Stimulated activated CD8-positive, alpha-beta memory T cell treated with anti-CD3 and anti-CD28 coated beads, Interleukin-12 subunit alpha, Interleukin-12 subunit beta, amount 100 ng/mL, for 1 hour (primary cell): ENCODE results near the gene CHRFAM7A.
"Not testable (repeated sequence)": the region's sequence is repeated elsewhere in the genome, so short reads cannot be mapped to it uniquely, and the experiment has no call there.

Experiments
- DNase-seq: peaks from one replicate; pipeline ENCODE4 v3.0.0-alpha.2; 2020; ENCODE audit warnings: low read depth

CHRFAM7A gene

DNA sequence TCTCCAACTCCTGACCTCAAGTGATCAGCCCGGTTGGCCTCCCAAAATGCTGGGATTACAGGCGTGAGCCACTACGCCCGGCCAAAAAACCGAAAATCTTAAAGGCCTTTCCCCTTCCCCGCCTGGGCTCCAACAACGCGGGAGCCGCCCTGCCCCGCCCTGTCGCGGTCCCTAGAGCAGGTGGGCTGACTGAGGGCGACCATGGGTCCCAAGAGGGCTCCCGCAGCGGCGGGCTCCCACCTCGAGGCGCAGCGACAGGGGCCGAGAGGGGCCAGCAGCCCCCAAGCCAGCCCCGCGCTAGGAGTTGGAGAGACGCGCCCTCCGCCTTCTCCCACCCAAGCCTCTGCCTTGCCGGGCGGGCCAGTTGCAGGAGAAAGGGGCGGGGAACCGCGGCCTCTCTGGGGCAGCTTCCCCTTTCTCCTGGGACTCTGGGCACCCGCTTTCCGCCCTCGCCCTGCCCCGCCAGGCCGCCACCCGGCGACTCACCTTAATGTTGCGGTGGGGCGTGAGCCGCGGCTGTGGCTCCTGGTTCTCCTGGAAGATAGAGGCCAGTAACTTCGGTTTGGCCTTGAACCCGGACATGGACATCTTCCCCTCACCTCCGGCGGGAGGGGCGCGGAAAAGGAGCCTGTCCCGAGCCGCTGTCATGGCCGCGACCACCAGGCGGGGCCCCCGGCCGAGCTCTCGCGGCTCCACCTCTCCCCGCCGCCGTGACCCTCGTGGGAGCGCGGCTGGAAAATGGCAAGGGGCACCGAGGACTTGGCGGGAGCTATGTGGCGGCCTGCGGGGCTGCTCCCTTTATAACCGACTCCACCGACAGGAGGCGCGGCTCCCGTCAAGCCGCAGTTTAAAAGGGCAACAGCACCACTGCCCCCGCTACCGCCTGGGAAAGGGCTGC is at the start of gene CHRFAM7A:
TSS of gene CHRFAM7A (minus strand) at position 775 of the 898 bp plus-strand sequence. CDS start 10,189 bp downstream, outside the sequence.
- not testable (repeated sequence) for DNase-seq

DNA sequence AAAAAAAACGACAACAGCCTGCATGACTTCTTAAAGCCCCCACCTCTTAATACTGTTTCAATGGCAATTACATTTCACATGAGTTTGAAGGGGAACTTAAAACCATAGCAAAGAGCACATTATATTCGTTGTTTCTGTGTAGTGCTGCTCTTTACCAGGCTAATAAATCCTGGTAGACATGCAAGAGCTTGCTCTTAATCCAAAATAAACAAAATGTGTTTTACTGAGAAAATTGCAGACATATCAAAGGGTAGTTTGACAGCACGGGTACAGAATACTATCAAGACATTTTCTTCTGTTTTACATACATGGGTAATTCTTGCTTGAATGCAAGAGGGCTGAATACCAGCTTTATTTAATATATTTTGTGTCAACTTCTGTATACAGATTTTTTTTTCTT is 45.0 kb upstream of the CHRFAM7A start:
- not testable (repeated sequence) for DNase-seq

DNA sequence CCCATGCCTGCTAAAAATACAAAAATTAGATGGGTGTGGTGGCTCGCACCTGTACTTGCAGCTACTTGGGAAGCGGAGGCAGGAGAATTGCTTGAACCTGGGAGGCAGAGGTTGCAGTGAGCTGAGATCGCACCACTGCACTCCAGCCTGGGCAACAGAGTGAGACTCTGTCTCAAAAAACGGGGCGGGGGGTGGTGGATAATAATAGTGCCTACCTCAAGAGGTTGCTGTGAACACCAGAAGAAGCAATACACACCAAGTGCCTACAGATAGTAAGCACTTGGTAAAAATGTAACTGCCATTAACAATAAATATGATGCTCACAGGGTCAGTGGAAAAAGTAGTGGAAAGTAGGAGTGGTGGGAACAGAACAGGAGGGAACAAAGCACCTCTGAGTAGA is 42.5 kb upstream of the CHRFAM7A start:
- not testable (repeated sequence) for DNase-seq

DNA sequence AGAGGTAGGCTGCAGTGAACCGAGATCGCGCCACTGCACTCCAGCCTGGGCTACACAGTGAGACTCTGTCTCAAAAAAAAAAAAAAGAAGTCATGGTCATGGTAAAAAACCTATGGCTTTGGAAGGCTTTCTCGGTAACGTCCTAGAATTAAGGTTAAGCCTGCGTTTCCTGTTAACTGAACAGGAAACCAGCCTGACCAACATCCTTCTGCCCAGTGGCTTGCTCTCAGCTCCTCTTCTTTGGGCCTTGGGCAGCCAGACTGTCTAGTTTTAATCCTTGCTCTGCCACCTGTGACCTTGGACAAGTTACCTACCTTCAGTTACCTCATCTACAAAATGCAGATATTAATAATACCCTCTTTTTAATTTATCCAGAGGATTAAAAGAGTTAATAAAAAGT is 27.4 kb upstream of the CHRFAM7A start:
- DNase-seq = not testable (repeated sequence)

DNA sequence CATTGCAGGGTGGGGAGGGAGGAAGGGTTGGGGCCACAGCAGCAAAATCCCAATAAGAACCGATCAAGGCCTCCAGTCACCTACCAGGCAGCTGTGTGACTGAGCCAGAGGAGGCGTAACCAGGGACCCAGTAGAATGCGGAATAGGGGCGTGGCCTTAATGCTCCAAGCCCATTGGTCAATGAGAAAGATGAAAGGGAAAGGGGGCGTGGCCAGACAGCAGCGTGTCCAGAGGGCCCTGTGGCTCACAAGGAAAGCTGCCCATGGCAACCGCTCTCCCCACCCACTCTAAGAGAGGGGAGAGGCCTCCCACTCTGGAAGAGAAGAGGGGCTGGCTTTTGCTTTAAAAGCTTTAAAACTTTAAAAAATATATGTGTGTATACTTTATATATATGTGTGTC is 20.8 kb upstream of the CHRFAM7A start, which contains the start of gene GOLGA8R:
TSS of gene GOLGA8R (minus strand) at position 101 of the 400 bp plus-strand sequence. CDS start at position 3, 98 bp downstream.
- not testable (repeated sequence) for DNase-seq

DNA sequence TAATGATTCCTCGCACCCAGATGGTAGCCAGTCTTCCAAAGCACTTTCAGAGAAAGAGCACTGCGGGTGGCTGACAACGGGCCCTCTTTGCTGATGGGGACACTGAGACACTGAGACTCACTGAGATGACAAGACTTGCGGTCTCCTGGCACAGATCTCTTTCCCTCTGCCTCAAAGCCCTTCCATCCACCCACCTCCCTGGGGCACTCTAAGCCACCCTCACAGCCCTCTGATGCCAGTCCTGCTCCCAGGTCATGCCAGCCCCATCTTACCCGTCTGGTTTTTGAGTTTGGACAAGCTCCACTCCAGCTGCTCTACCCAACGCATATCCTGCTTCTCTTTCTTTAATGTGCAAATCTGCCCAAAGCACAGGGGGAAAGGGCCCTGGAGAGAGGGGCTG is 14.3 kb upstream of the CHRFAM7A start:
- not testable (repeated sequence) for DNase-seq

DNA sequence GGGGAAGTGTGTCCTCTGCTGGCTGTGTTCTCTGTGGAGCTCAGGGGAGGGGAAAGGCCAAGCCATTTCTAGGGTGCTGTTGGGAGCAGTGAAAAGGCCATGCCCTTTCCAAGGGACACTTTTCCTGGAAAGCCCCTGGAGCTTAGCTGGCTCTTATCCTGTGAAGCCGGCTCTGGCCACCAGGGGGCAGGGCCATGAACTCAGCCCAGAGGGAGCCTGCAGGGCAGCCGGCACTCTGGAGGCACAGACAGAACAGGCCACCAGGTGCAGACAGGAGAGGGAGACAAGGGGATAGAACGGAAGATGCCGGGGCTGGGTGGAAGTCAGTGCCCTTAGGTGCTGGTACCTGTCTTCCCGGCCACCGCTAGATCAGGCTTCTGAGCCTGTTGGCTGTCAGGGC is 5.6 kb upstream of the CHRFAM7A start:
- DNase-seq = peak; percentile 13

DNA sequence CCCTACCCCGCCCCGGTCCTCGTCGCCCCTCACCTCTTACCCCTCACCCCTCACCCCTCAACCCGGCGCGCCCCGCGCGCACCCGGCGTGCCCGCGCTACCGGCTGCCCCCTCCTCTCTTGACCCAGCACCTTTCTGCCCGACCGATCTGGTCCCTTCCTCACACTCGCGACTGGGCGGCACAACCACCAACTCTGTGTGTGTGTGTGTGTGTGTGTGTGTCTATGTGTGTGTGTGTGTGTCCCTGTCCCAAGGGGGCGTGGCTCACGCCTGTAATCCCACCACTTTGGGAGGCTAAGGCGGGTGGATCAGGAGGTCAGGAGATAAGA is 288 bp upstream of the CHRFAM7A start:
- not testable (repeated sequence) for DNase-seq

DNA sequence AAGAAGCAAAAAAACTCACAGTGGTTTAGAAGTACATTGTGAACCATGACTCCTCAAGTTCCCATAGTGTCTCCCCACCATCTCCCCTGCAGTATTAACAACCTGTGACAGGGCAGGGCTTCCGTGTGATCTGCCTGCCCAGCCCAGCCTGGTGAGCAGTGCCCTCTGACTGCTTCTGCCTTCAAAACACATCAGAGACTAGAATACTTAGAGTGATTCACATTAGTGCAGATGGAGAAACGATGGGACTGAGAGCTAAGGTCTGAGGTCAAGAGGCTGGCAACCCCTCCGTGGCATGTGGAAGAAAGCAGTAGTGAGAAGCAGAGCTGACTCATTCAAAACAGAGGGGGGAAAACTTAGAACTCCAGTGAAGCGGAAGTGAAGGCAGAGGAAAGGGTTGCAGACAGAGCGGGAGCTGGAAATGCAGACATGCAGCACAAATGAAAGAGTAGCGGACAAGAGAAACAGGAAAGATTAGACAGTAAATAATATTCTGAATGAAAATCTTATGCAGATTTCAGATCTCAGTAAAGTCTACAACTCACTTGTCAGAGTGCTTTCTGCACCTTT is 6.9 kb downstream of the CHRFAM7A start:
- DNase-seq = not testable (repeated sequence)

DNA sequence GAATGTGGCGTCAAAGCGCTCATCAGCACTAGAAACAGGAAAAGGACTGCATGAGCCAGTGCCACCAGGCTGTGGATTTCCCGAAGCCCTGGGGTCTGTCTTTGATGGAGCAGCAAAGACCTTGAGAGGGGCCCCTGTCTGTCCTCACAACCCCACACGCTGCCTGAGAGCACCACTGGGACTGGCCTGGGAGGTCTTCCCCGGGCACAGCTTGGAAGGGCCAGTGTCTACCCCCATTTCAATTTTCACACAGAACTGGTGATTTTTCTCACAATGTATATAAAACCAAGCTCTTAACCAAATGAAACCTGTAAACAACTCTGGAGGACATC is 16.3 kb downstream of the CHRFAM7A start:
- not testable (repeated sequence) for DNase-seq

DNA sequence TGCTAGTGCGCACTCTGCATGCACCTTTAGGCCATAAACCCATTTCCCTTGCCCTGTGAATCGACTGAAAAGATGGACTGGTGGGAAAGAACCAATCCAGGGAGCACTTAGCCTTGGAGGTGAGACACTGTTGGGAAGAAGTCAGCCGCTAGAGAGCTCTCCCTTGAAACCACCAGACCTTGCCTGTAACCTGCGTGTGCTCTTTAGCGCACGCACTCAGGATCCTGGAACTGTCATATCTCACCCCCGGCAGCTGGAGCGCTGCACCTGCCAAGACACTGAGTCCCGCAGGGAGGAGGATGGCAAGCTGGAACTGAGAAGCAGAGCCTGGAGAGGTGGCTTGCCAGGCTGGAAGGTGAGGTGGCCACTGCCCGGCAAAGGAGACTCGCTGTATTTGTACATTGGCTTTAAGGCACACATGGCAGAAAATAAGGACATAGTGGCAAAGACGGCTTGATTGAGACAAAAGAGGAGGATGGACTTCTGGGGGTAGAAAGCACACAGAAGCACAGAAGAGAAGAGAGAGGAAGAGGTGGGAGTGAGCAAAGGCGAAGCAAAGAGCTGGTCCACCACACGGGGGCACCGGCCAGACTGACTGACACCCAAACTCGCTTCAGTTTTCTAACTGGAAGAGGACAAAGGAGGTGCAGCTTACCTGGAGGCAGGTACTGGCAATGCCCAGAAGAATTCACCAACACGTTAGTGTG is 16.8 kb downstream of the CHRFAM7A start:
- not testable (repeated sequence) for DNase-seq

DNA sequence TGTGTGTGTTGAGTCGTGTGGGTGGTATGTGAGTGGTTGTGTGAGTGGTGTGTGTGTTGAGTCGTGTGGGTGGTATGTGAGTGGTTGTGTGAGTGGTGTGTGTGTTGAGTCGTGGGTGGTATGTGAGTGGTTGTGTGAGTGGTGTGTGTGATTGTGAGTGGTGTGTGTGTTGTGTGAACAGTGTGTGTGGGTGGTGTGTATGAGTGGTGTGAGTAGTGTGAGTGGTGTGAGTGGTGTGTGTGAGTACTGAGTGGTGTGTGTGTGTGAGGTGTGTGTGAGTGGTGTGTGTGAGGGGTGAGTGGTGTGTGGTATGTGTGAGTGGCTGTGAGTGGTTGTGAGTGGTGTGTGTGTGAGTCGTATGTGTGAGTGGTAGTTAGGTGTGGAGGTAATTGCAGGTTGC is 17.5 kb downstream of the CHRFAM7A start:
- DNase-seq = not testable (repeated sequence)

DNA sequence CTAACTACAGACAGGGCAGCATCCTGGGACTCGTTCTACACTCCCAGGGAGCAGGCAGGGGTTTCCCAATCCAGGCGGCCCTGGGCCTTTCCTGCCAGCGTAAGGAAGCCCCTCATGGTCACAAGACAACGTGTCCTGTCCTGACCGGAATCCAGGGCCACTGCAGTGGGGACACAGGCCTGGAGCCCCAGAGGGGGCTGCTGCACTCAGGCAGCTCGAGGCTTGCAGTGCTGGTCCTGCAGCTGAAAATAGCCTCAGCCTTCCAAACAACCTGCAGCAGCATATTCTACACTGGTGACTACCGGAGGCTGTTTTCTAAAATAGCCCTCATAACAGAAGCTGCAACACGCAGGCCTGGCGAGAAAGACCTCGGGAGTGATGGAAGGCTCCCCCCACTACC is 18.5 kb downstream of the CHRFAM7A start:
- not testable (repeated sequence) for DNase-seq

DNA sequence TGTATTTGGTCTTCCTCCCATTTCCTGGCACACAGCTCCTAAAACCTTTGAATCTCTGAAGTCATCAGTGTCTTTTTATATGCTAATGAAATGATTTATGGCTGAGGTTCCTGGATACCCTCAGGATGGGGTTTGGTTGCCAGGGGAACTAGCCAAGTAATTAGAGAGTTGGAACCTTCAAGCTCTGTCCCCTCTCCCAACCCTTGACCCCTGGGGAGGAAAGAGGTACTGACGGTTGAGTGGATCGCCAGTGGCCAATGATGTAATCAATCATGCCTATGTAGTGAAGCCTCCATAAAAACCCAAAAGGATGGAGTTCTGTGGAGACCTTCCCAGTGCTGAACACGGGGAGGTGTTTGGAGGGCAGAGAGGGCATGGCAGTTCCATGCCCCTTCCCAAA is 25.1 kb downstream of the CHRFAM7A start:
- DNase-seq = not testable (repeated sequence)

DNA sequence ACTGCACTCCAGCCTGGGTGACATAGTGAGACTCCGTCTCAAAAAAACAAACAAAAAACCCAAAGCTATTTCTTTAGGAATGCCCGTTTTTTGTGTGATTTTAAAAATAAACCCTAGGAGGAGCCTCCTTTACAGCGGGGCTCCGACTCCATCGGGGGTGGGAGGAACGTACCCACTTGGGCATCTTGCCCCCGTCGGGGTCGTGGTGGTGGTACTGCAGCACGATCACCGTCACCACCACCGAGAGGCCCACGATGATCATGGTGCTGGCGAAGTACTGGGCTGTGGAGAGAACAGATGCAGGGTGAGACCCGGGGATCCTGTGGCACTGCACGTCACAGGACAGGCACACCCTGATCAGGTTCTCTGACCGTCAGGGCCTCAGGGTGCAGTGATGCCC is 26.1 kb downstream of the CHRFAM7A start:
- not testable (repeated sequence) for DNase-seq

DNA sequence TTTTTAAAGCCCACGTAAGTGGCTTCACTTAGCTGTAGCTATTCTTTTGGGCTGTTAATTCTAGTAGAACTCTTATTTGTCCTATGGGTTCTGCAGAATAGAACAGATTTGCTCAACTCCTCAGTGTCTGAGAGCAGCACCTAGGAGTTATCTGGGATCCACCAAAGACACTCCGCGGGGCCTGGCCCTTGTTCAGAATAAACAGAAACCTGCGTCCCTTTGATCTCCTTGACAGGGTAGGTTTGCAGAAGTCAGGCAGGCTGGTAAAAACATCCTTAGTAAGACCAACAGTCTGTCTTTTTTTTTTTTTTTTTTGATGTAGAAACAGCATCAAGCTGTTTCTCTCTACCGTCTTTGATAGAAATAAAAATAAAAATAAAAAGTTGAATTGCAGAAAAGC is 31.9 kb downstream of the CHRFAM7A start:
- not testable (repeated sequence) for DNase-seq

DNA sequence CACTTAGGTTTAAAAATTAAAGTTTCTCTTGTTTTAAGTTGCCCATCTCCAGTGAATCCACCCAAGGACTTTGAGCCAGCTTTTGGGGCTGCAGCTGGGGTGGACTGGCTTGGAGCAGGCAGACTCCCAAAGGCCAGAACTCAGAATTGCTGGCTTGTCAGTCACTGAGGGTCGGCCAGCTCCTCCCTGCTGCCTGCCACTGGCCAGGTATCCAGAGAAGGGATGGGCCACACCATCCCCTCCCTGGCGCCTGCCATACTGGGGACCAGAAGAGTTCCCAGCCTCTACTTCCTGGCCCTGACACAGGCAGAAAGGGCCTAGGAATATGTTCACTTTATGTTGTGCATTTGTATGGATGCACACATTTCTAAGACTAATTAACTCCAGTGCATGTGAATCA is 32.4 kb downstream of the CHRFAM7A start:
- not testable (repeated sequence) for DNase-seq

DNA sequence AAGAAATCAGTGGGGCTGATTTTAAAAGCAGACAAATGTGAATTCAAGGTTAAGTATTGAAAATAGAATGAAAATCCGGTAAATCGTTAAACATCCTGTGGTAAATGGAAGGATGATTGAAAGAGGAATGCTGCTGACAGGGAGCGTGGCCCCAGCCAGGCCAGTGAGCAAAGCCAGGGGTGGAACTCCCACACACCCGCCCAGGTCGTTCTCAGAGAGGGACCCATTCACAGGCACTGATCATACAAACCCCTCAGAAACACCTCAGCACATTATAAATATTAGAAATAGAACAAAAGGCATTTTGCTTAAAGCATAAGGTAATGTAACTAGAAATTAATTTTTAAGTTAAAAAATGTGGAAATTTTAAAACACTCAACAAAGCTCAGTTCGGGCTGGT is 38.3 kb downstream of the CHRFAM7A start:
- DNase-seq = not testable (repeated sequence)

DNA sequence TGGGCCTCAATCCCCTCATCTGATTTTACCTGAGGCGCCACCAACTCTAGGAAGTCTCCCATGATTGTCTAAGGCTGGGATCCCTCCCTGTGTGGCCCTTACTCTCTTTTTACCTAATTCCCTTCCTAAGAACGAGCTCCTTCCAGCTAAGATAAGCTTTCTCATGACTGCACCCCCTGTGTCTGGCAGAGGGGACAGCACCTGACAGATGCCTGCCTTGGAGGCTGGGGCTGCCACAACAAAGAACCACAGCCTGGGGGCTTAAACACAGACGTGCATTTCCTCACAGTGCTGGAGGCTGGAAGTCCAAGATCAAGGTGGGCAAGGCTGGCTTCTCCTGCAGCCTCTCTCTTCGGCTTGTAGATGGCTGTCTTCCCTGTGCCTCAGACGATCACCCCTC is 43.5 kb downstream of the CHRFAM7A start:
- DNase-seq = not testable (repeated sequence)

DNA sequence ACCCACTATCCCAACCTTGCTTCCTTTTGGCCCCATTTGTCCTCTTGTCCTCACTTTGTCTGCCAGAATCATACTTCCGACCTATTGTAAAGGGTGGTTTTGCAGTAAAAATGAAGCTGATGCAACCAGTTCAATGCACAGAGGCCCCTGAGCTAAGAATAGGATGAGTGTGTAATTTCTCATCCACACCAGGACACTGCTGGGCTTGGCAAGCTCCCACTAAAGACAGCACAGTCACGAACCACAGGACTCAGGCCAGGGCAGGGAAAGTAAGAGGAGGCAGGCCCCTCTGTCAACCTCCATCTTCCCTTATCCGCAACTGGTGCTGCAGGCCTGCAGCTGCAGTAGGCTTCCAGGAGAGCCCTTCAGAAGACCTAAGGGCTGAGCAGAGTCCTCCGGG is 56.8 kb downstream of the CHRFAM7A start:
- DNase-seq = not testable (repeated sequence)

DNA sequence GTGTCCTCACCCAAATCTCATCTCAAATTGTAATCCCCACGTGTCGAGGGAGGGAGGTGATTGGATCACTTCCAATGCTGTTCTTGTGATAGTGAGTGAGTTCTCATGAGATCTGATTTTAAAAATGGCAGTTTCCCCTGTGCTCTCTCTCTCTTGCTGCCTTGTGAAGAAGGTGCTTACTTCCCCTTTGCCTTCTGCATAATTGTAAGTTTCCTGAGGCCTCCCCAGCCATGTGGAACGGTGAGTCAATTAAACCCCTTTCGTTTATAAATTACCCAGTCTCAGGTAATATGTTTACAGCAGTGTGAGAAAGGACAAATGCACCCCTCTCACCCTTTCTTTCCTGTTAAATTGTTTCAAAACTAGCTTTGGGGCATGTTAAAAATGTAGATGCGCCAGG is 59.2 kb downstream of the CHRFAM7A start:
- DNase-seq = not testable (repeated sequence)

DNA sequence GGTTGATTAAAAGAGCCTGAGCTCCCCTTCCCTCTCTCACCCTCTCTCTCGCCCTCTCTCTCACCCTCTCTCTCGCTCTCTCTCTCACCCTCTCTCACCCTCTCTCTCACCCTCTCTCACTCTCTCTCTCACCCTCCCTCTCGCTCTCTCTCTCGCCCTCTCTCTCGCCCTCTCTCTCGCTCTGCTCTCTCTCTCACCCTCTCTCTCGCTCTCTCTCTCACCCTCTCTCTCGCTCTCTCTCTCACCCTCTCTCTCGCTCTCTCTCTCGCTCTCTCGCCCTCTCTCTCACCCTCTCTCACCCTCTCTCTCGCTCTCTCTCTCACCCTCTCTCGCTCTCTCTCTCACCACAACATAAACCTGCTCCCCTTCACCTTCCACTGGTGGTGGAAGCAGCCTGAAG is 67.2 kb downstream of the CHRFAM7A start:
- not testable (repeated sequence) for DNase-seq

DNA sequence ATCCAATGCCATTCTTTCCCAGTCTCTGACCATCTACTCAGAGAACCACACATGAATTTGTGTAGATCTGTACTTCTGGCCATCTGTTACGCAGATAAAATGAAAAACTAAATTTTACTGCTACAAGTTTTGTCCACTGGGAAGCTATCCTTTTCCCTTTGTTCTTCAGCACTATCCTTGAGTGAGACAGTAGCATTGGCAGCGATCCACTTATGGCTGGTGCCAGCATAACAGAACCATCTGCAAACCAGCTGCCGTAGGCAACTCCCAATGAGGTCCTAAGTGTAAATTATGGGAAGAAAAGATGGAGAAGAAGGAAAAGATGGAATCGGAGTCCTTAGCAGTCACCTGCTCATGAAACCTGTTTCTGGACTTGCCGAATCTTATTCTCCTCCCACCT is 72.3 kb downstream of the CHRFAM7A start:
- not testable (repeated sequence) for DNase-seq
